NCI-H2171 treated with DMSO at 0.1 percent for 48 hours (cell line): ENCODE data around the gene NKAIN4.

Experiments
- DNase-seq: peaks from one replicate; lab custom pipeline; 2025; lab: John Stamatoyannopoulos, UW

The NKAIN4 gene

DNA sequence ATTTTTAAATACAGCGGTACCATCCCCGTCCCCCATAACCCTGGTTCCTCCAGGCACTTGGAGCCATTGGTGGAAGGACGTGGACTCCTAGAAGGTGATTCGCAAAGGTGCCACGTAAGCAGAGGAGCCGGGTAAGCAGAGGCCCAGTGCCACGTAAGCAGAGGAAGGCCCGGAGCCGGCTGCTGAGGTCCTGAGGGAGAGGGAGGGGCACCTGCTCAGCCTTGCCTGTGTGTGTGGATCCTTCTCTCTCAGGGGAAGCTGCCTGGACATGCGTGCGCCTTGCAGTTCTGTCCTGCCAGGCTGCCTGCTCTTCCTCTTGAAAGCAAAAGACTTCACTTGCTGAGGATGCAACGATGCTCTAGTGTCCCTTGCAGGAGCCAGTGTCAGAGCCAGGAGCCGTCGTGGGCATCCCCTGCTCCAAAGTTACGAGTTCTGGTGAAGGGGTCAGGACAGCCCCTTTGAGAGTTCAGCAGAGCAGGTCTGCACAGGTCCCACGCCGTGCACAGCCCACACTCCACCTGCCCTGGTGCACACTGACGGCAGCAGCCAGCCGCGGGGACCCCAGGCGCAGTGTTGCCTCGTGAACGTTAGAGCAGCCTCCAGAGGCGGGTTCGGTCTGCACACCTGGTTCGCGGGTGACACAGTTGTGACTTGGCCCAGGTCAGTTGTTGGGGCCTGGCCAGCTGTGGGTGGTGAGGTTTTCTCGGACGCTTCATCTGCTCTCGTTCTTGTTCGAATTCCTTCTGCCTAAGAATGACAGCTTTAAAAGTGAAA lies 1.9 kb upstream of the NKAIN4 start:
- peak; percentile 89 for DNase-seq

DNA sequence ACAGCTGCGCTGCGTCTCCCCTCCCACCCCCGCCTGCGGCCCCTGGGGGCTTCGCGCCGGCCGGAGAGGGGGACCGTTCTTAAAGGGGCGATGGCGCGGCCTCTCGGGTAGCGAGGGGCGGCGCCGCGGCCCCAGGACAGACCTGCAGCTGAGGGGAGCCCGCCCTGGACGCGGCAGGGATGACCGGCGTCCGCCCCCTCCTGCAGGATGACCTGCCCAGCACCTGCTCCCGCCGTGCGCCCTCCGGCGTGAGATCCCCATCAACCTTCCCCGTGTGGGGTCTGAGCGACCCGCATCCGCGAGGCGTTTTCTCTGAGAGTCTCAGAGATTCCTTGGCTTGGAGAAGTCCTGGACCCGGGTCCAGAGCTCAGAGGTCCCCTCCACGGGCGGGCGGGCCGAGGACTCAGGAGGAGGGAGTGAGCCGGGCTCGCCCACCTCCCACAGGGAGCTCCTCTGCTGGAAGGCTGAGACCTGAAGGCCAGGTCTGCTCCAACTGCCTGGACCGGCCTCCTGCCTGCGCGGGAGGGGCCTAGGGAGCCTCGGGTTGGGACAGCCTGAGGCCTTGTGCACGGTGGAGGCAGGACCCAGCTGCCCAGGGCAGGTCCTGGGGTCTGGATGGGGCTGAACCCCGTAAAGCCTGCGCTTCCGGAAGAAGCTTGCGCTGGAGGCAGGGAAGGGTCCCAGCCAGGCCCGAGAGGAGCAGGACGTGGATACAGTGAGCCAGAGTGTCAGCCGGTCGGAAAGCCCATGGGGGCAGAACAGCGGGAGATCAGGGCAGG lies 532 bp upstream of the NKAIN4 start:
- DNase-seq = no peak

DNA sequence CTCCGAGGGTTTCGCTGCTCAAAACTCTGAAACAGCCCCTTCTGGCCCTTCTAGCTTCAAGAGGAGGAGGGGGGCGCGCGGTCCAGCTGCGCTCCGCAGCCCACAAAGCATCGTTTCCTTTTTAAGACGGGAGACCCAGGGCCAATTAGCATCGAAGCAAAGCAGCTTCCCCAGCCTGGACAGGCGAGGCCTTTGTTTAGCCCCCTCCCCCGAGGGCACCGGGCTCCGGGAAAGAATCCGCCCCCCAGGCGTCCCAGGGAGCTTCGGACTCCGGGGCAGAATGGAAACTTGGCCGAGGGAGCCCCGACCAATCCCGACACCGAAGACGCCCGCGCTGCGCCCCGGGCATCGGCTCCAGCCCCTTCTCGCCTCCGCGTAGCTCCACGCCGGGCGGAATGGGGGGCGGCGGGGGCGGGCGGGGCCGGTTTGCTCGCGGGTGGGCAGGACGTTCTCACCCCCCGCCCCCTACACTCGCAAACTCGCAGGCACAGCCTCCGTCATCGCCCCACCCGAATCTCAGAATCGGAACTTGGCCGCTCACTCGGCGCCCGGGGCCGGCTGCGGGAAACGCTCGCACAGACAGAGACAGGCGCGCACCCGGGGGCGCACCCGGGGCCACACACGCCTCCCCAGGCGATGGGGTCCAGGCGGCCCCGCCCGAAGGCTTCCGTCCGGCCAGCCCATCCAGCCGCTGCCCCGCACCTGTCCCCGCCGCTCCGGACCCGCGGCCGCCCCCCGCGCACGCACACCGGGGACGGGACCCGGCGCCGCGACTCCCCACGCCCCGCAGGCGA lies 628 bp downstream of the NKAIN4 start:
- DNase-seq = no peak

DNA sequence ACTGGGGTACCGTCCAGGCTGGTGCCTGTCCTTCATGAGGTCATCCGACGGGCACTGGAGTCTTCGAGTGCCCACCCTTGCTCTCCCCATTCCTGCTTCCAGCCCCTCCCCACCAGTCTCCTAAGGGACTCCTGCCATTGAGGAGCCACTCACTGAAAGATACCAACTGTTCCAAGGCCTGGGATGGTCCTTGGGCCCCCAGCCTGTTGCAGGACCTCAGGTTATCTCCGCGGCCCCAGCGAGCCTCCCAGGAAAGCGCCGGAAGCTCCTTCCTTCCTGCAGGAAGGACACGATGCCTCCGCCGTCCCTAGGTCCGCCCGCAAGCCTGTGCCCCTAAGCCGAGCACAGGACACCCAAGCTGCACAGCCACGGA lies 1.2 kb downstream of the NKAIN4 start:
- DNase-seq = no peak

DNA sequence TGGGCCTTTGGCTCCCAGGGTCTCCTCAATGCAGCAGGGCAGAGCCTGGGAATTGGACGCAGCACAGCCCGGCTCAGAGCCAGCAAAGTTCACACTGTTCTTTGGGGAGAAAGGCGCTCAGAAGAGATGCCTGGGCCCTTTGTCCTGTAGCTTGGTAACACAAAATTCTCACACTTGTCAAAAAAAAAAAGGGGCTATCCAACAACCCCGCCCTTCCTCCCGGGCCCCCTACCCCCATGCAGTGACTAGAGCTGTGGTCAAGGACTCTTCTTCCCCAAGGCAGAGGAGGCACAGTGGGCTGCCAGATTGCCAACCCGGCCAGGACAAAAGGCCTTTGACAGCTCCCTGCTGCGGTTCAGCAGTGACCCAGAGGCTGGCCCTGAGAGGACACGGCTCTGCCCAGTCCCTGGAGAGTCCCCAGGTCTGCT lies 2.0 kb downstream of the NKAIN4 start:
- DNase-seq = no peak

DNA sequence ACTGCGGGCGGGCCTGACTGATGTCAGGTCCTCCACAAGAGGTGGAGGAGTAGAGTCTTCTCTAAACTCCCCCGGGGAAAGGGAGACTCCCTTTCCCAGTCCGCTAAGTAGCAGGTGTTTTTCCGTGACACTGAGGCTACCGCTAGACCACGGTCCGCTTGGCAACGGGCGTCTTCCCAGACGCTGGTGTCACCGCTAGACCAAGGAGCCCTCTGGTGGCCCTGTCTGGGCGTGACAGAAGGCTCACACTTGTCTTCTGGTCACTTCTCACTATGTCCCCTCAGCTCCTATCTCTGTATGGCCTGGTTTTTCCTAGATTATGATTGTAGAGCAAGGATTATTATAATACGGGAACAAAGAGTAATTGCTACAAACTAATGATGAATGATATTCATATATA lies 2.9 kb downstream of the NKAIN4 start:
- peak; percentile 24 for DNase-seq

DNA sequence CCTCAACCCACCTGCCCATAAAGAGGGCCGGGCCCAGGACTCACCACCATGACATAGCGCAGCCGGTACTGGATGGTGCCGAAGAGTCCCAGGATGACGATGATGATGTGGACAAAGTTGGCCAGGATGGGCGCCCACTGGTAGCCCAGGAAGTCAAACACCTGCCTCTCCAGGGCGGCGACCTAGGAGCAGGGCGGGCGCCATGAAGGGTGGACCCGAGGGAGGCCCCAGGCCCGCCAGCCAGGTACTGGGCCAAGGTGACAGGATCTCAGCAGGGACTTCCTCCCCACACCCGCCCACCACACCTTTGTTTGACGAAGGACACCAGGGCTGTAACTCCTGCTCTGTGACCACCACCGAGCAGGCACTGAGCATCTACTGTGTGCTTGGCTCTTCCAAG lies 4.4 kb downstream of the NKAIN4 start:
- no peak for DNase-seq

DNA sequence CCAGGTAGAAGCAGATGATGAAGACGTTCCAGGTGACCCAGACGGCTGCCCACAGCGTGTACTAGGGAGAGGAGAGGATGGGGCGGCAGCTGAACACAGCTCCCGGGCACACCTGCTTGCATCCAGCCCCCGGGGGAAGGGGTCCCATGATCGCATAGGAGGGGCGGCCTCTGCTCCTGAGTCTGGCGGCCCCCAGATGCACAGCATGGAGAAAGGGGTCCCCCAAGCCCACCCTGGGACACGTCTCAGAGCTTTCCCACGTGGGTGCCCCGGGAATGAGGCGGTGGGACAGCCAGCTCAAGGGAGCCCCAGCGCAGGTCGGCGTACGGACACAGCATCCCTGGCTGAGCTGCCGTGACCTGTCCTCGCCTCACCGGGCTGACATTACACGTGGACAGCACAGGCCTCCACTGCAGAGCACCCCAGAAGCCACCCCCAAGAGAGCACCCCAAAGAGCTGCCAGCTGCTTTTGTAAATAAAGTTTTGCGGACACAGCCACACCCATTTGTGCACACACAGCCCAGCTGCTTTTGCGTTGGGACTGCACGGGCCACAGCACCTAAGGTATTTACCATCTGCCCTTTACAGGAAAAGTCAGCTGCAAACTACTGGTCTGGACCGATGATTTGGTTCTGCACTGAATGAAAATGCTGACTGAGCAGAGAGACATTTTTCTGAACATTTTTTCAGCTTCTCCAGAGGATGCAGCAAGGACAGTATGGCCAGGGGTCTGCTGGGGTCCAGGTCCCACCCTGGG lies 5.2 kb downstream of the NKAIN4 start:
- peak; percentile 9 for DNase-seq

DNA sequence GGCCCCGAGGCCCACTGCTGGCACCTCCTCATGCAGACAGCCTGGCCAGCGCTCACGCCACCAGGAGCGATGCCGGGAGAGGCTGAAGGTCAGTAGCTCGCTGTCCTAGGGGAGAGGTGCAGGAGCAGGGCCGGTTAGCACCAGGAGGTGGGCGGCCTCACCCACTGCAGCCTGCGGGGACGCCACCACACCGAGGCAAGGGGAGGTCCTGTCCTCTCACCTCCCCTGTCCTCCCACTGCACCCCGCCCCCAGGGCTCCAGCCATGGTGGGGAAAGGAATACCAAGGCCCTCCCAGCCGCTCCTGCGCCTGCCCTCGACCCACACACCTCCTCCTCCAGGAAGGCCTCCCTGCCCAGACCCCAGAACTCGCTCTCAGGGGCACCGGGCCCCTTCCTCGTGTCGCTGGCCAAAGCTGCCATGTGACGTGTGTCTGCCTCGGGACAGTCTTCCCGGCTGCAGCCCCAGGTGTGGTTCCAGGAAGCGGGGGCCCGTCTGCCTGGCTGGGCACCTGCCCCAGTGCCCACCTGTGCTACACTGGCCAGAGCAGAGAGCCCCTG lies 6.5 kb downstream of the NKAIN4 start:
- no peak for DNase-seq

DNA sequence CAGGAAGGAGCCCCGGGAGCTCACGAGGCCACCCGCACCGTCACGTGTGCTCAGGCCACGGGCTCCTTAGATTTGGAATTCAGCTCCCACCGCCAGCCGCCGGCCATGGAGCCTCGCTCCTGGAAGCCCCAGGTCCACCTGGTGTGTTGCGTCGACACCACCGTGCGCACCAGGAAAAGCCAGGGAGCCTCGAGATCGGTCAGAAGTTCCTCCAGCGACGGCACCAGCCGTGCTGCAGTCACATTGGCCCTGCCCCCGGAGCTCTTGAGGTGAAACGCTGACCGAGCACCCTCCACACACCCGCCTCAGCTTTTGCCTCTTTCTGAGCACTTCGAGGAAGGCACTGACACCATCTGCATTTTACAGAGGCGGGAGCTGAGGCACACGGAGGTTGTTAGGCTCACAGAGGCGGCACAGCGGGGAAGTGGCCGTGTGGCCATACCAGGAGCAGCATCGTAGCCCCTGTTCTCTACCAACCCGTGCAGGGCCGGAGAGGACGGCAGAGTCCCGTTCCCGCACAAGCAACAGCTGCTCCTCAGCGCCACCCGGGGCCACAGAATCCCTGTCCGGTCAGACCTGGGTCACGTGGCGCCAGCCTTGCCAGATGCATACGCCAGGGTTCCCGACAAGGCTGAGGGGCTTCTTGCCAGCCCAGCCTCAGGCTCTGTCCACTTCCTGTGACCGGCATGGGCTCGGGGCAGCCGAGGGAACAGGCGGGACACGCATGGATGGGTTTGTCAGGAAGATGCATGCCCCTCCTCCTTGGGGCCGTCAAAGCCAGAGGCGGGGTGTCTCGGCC lies 7.6 kb downstream of the NKAIN4 start:
- no peak for DNase-seq

DNA sequence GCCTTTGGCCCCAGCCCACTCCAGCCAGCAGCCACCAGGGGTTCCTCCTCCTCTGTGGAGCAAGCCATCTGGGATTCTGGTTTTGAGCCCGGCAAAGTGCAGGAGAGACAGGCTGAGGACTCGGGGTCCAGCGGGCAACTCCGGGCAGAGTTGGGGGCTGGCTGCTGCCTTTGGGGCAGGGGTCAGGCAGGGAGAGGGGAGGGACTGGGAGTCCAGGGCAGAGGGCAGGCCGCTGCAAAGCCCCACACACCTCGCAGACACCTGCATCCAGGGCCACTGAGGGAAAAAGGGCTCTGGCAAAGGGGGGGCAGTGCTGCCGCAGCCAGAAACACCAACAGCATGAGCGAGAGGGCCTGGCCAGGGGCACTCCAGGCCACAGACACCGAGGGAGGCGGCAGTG lies 9.8 kb downstream of the NKAIN4 start:
- no peak for DNase-seq

DNA sequence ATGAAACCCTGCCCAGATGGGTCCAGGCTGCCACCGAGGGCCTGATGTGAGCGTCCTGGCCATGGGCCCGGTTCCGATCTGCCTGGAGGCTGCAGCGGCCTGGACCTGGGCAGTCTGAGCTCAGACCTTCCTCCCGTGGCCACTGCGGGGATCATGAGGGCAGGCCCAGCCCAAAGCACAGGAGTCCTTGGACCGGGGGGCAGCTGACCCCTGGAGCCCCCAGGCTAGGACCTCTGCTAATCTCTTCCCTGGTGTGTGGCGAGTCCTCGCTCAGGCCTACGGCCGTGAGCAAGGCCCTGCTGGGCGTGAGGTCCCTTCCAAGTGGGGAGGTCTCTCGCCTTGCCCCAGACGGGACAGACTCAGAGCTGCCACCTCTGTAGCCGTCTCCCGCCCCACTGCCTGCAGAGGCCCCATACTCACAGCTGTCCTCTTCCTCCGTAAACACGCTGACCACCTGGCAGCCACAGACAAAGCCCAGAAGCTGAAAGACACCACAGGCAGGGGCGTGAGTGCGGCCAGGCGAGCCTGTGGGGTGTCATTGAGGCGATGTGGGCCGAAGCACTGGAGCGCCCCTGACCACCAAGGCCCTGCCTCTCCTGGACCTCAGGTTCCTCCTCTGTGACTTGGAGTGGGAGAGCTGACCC lies 10.5 kb downstream of the NKAIN4 start:
- DNase-seq = no peak

DNA sequence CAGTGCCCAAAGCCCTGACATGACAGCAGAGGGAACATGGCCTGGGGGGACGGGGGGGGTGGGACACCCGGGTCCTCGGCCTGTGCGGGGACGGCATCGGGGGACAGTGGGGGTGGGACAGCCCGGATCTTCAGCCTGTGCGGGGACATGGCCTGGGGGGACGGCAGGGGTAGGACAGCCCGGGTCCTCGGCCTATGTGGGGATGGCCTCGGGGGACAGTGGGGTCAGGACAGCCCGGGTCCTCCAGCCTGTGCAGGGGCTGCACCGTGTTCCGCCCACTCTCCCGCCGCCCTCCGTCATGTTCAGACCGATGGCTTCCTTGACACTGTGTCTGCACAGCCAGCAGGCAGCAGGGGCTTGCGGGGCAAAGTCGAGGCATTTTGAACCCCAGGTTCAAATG lies 11.5 kb downstream of the NKAIN4 start:
- no peak for DNase-seq

DNA sequence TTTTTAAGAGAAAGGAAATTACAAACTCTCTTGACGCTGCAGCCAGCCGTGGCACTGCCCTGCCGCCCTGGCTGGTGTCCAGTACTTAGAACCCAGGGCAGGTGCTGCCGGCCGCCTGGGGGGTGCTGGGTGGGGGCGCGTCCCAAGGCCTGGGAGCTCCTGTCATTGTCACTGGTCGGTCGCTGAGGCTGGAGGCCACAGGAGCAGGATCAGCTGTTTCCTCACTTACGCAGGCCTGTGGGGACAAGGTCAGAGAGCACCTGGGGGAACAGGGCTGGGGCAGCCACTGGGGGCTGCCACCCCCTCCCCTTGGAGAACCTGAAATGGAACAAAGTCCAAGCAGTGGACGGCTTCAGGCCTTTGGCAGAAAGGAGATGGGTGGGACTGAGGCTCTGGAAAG lies 13.0 kb downstream of the NKAIN4 start:
- DNase-seq = no peak

DNA sequence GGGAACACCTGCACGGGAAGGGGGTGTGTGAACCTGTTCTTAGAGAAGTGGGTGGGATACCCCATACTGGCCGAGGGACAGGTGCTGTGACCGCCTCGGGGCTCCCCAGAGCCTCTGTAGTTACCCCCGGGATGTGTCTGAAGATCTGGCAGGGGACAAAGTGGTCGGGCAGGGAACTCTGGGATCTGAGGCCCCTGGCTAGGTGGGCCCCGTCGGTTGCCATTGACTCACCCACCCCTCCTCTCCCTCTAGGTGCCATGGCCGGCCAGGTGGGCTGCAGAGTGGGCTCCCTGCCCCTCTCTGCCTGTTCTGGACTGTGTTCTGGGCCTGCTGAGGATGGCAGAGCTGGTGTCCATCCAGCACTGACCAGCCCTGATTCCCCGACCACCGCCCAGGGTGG lies 14.3 kb downstream of the NKAIN4 start:
- no peak for DNase-seq

DNA sequence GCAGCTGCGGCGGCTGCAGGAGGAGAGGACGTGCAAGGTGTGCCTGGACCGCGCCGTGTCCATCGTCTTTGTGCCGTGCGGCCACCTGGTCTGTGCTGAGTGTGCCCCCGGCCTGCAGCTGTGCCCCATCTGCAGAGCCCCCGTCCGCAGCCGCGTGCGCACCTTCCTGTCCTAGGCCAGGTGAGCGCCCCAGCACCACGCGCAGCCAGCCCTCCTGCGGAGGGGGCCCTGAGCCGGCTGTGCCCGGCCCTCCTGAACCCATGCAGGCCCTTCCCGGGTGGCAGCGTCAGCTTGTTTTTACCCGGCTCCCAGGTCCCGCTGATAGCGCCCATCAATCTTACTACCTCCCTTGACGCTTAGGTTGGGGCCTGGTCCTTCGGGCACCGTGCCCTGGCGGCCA lies 14.8 kb downstream of the NKAIN4 start:
- no peak for DNase-seq

DNA sequence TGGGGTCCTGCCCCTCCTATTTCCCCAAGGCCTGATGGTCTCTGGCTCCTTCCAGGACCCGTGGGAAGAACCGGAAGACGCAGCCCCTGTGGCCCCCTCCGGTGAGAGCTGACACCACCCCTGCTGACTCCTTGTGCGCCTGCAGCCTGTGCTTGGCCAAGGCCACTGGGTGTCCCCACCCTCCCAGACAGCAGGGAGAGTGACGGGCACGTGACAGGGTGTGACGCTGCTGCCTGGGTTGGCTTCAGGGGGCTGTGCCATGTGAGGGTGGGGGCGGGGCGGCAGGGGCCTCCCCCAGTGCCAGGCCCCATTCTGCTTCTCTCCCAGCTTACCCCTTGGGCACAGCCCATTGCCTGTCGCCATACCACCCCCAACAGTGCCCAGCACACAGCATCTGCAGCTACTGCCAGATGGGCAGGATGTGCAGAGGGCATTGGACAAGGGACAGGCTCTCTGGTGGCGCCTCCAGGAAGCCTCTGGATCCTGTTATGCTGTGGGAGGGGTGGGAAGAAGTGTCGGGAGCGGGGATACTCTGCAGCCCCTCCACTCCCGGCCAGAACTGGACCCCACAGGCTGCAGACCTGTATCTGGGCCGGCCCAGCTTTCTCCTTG lies 15.6 kb downstream of the NKAIN4 start:
- no peak for DNase-seq

DNA sequence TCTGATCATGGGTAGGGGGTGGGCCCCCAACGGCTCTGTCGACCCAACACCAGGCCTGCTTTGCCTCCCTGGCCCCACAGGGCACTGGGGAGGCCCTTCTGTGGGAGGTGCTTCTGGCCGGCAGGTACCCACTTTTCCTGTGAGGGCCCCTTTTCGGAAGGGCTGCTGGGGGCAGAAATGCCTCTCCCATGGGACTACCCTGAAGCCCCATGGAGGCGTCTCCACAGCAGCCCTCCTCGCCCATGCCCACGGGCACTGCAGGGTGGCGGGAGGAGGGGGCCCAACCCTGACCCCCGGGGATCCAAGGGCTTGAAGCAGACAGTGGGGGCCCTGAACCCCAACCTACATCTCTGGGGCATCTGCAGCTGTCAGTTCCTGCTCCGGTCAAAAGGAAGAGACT lies 16.2 kb downstream of the NKAIN4 start:
- DNase-seq = no peak

DNA sequence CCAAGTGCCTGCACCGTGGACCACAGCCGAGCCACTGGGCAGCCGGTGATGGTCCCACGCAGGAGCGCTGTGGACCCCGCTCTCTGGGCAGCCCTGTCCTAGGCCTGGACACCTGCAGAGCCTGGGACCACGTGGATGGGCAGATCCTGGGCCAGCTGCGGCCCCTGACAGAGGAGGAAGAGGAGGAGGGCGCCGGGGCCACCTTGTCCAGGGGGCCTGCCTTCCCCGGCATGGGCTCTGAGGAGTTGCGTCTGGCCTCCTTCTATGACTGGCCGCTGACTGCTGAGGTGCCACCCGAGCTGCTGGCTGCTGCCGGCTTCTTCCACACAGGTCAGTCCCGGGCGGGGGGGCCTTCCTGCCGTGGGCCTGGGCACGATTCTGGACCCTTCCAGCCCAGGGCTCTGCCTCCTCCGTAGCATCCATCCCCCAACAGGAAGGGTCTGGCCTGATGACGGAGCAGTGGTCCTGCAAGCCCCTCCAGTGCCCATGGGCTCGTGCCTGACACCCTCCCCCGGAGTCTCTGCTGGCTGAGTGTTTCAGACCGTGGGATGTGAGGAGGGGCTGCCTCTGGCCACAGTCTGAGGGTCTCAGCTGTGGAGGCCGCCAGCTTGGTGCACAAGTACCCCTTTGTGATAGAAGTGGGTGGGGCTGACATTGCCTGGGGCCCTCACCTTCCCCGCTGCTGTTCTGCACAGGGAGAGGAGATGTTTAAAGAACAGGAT lies 18.0 kb downstream of the NKAIN4 start:
- no peak for DNase-seq
